SK-N-SH (cell line): ENCODE measurements around the gene LTBP1.

Experiments used
- GABPA ChIP-seq: IDR thresholded peaks from 2 replicates; pipeline ENCODE4 v1.4.0; 2012; ENCODE audit warnings: low read depth, mild to moderate bottlenecking
- TAF1 ChIP-seq: IDR thresholded peaks from 2 replicates; pipeline ENCODE4 v1.6.1; 2012; ENCODE audit warnings: low read depth, mild to moderate bottlenecking, low read length, moderate library complexity, borderline replicate concordance
- TF ChIP-seq, protein P1 (sequence below): fragments of 200-600 bp; sonication (generic); IDR thresholded peaks from 2 replicates; pipeline ENCODE4 v1.6.1; 2017; ENCODE audit warnings: antibody characterized with exemption, mild to moderate bottlenecking, moderate library complexity

DNA sequence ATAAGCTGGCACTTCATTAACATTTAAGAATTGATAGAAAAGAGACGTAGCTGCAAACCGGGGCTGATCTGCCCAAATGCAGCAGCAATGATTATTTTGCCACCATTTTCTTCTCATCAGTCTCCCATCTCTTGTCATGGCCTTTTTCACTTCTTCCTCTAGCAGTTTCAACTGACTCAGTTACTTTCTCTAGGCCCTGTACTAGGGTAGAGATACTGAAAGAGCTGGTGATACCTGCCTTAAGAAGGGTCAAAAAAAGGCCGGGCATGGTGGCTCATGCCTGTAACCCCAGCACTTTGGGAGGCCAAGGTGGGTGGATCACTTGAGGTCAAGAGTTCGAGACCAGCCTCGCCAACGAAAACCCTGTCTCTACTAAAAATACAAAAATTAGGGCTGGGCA, 127.4 kb downstream of the LTBP1 start:
- TF ChIP-seq, protein P1, sequence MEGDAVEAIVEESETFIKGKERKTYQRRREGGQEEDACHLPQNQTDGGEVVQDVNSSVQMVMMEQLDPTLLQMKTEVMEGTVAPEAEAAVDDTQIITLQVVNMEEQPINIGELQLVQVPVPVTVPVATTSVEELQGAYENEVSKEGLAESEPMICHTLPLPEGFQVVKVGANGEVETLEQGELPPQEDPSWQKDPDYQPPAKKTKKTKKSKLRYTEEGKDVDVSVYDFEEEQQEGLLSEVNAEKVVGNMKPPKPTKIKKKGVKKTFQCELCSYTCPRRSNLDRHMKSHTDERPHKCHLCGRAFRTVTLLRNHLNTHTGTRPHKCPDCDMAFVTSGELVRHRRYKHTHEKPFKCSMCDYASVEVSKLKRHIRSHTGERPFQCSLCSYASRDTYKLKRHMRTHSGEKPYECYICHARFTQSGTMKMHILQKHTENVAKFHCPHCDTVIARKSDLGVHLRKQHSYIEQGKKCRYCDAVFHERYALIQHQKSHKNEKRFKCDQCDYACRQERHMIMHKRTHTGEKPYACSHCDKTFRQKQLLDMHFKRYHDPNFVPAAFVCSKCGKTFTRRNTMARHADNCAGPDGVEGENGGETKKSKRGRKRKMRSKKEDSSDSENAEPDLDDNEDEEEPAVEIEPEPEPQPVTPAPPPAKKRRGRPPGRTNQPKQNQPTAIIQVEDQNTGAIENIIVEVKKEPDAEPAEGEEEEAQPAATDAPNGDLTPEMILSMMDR, result no peak
- TF ChIP-seq GABPA, result no peak
- TF ChIP-seq TAF1, result no peak
